Liver (tissue), 3 donors: ENCODE data around the gene ANKS1A.

Experiments
- EGR1 ChIP-seq, 2 donors: IDR thresholded peaks; 2 replicates each; pipeline ENCODE4 v1.6.1; 2016 to 2018; ENCODE audit warnings: antibody characterized with exemption in 2 of 2, low read depth in 2 of 2
- JUND ChIP-seq, 2 donors: IDR thresholded peaks; 2 replicates each; pipeline ENCODE4 v1.6.1; 2016; ENCODE audit warnings: antibody characterized with exemption in 2 of 2
- MAX ChIP-seq: IDR thresholded peaks from 2 replicates; pipeline ENCODE4 v1.6.1; 2016; ENCODE audit warnings: antibody characterized with exemption
- NR2F2 ChIP-seq: IDR thresholded peaks from 2 replicates; pipeline ENCODE4 v1.6.1; 2016; ENCODE audit warnings: antibody characterized with exemption
- RAD21 ChIP-seq, 2 donors: IDR thresholded peaks; 2 replicates each; pipeline ENCODE4 v1.6.1; 2016; ENCODE audit warnings: antibody characterized with exemption in 2 of 2, mild to moderate bottlenecking in 2 of 2
- REST ChIP-seq: IDR thresholded peaks from 2 replicates; pipeline ENCODE4 v1.6.1; 2016; ENCODE audit warnings: antibody characterized with exemption, mild to moderate bottlenecking
- SP1 ChIP-seq: IDR thresholded peaks from 2 replicates; pipeline ENCODE4 v1.6.1; 2018; ENCODE audit warnings: antibody characterized with exemption, mild to moderate bottlenecking
- TAF1 ChIP-seq: conservative IDR thresholded peaks from 2 replicates; pipeline ENCODE4 v1.6.1; 2016; ENCODE audit warnings: antibody characterized with exemption, mild to moderate bottlenecking
- YY1 ChIP-seq: IDR thresholded peaks from 2 replicates; pipeline ENCODE4 v1.6.1; 2016; ENCODE audit warnings: antibody characterized with exemption, mild to moderate bottlenecking
- ZBTB33 ChIP-seq: IDR thresholded peaks from 2 replicates; pipeline ENCODE4 v1.6.1; 2016; ENCODE audit warnings: antibody characterized with exemption
- TF ChIP-seq, protein P1 (sequence below): fragments of 150-350 bp; IDR thresholded peaks from 2 replicates; pipeline ENCODE4 v1.5.1; 2017; ENCODE audit warnings: improper control_type of control experiment, low read depth, low read length; ENCODE audit not compliant: missing input control
- donor health status: healthy.
- donor health status: healthy.

DNA sequence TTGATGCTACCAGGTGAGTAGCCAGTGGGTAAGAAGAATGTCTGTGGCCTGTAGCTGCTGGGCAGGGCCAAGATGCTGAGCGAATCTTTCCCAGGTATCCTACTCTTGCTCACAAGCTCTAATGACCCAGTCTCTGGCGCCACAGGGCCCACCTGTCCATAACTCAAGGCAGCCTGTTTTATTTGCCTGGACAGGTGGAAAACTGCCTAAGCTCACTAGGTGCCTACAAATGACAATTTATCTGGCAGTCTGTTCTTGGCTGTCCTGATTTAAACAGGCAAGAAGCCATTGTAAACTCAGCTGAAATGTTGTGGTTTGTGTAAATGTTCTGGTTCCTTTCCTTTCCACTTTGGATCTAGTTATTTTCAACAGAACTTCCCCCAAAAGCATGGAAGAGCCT lies 138.8 kb downstream of the ANKS1A start:
- TF ChIP-seq, protein P1, sequence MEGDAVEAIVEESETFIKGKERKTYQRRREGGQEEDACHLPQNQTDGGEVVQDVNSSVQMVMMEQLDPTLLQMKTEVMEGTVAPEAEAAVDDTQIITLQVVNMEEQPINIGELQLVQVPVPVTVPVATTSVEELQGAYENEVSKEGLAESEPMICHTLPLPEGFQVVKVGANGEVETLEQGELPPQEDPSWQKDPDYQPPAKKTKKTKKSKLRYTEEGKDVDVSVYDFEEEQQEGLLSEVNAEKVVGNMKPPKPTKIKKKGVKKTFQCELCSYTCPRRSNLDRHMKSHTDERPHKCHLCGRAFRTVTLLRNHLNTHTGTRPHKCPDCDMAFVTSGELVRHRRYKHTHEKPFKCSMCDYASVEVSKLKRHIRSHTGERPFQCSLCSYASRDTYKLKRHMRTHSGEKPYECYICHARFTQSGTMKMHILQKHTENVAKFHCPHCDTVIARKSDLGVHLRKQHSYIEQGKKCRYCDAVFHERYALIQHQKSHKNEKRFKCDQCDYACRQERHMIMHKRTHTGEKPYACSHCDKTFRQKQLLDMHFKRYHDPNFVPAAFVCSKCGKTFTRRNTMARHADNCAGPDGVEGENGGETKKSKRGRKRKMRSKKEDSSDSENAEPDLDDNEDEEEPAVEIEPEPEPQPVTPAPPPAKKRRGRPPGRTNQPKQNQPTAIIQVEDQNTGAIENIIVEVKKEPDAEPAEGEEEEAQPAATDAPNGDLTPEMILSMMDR = no peak
- TF ChIP-seq REST = no peak
- no peak for TF ChIP-seq EGR1 (IDR thresholded peaks at IDR 0.05; ENCODE audit: low read depth in 2 of 2)
- no peak for TF ChIP-seq TAF1
- TF ChIP-seq ZBTB33 = no peak
- no peak for TF ChIP-seq SP1
- peak; percentile 21 for TF ChIP-seq YY1
- no peak for TF ChIP-seq MAX
- no peak for TF ChIP-seq JUND (IDR thresholded peaks at IDR 0.05)
- no peak for TF ChIP-seq RAD21 (IDR thresholded peaks at IDR 0.05)
- no peak for TF ChIP-seq NR2F2
